ENCODE data around the gene MSL2.
"Not testable (repeated sequence)": the region's sequence is repeated elsewhere in the genome, so short reads cannot be mapped to it uniquely, and the experiment has no call there.

MSL2 gene

GRCh38 chr3:136192831-136193230 is 3.3 kb downstream of the MSL2 start:
- no peak for DNase-seq

- not testable (repeated sequence) for DNase-seq
Observed at GRCh38 chr3:136192195-136192594, 3.9 kb downstream of the MSL2 start.

GRCh38 chr3:136189859-136190617 is 6.1 kb downstream of the MSL2 start:
- DNase-seq: no peak

GRCh38 chr3:136189043-136189442 is 7.1 kb downstream of the MSL2 start:
- no peak for DNase-seq

GRCh38 chr3:136187868-136188267 is 8.3 kb downstream of the MSL2 start:
- peak; percentile 16 for DNase-seq

- DNase-seq: no peak
Observed at GRCh38 chr3:136186846-136187245, 9.3 kb downstream of the MSL2 start.

- DNase-seq: no peak
Observed at GRCh38 chr3:136186344-136186743, 9.8 kb downstream of the MSL2 start.

GRCh38 chr3:136184703-136185102 is 11.4 kb downstream of the MSL2 start:
- no peak for DNase-seq

- DNase-seq: no peak
Observed at GRCh38 chr3:136181741-136182140, 14.4 kb downstream of the MSL2 start.

- no peak for DNase-seq
Observed at GRCh38 chr3:136177876-136178275, 18.3 kb downstream of the MSL2 start.

- no peak for DNase-seq
Observed at GRCh38 chr3:136173939-136174490, 22.1 kb downstream of the MSL2 start.

- DNase-seq: no peak
Observed at GRCh38 chr3:136171097-136171542, 25.0 kb downstream of the MSL2 start.

- DNase-seq: not testable (repeated sequence)
Observed at GRCh38 chr3:136168236-136168635, 27.9 kb downstream of the MSL2 start.

- DNase-seq: no peak
Observed at GRCh38 chr3:136166507-136166906, 29.6 kb downstream of the MSL2 start.

- DNase-seq: not testable (repeated sequence)
Observed at GRCh38 chr3:136163607-136164006, 32.5 kb downstream of the MSL2 start.

- DNase-seq: no peak
Observed at GRCh38 chr3:136162322-136162721, 33.8 kb downstream of the MSL2 start.

- DNase-seq: no peak
Observed at GRCh38 chr3:136161516-136161915, 34.6 kb downstream of the MSL2 start.

GRCh38 chr3:136152963-136153362 is 43.2 kb downstream of the MSL2 start:
- no peak for DNase-seq

- no peak for DNase-seq
Observed at GRCh38 chr3:136152176-136152843, 43.8 kb downstream of the MSL2 start.

- no peak for DNase-seq
Observed at GRCh38 chr3:136151219-136151618, 44.9 kb downstream of the MSL2 start.

GRCh38 chr3:136149667-136150066 is 46.5 kb downstream of the MSL2 start:
- no peak for DNase-seq

GRCh38 chr3:136146981-136147729 is 49.0 kb downstream of the MSL2 start:
- no peak for DNase-seq

GRCh38 chr3:136144397-136144796 is 51.7 kb downstream of the MSL2 start:
- DNase-seq: not testable (repeated sequence)

Measured in NCI-H2029 treated with DMSO at 0.1 percent for 48 hours (cell line).